ENCODE results near the gene AKNA.

Gene AKNA

GRCh38 chr9:114341991-114342390 is 45.8 kb downstream of the AKNA start:
- no peak overlapping the region for H2AFZ ChIP-seq (ENCODE audit: low read length)
- no peaks in the 10 kb centered on the region for H3K27me3 ChIP-seq (replicated peaks; ENCODE audit: insufficient read depth, low read length)
- no peaks in the 10 kb centered on the region; the same call in 1 of the 2 replicates for H3F3A ChIP-seq (ENCODE audit: insufficient read depth, low read length)
- no peak for TF ChIP-seq CTCF (IDR thresholded peaks at IDR 0.05; ENCODE audit: low read length)
- no peak for TF ChIP-seq EZH2 (optimal IDR thresholded peaks at IDR 0.05; ENCODE audit: low read depth, low read length)
- TF ChIP-seq EZH2phosphoT487 (IDR thresholded peaks at IDR 0.05; ENCODE audit: low read length), result no peak
- no peaks in the 10 kb centered on the region for H4K20me1 ChIP-seq (ENCODE audit: insufficient read depth, low read length)
- no peak overlapping the region for H3K4me2 ChIP-seq (ENCODE audit: low read depth, low read length)
- no peaks in the 10 kb centered on the region for H3K4me1 ChIP-seq (ENCODE audit: low read length)
- no peaks in the 10 kb centered on the region for H3K9me2 ChIP-seq (replicated peaks; ENCODE audit: insufficient read depth, low read length)
- no peak overlapping the region for H3K4me3 ChIP-seq (ENCODE audit: low read length)
- H3K36me3 ChIP-seq (replicated peaks; ENCODE audit: insufficient read depth, low read length), result peaks cover 29% of the 10 kb centered on the region
- H3K79me2 ChIP-seq (ENCODE audit: low read length), result no peaks in the 10 kb centered on the region
- DNase-seq, result no peak
- no peak overlapping the region for H3K9ac ChIP-seq (ENCODE audit: low read length)
- no peaks in the 10 kb centered on the region for H3K9me3 ChIP-seq (replicated peaks; ENCODE audit: insufficient read depth, low read length)
- H3K27ac ChIP-seq (ENCODE audit: low read length), result no peak overlapping the region

GRCh38 chr9:114341152-114341830 is 46.5 kb downstream of the AKNA start:
- no peak for DNase-seq
- Histone ChIP-seq H3K9me3 (replicated peaks; ENCODE audit: insufficient read depth, low read length) (no peaks in the 10 kb centered on the region), H3K9ac (ENCODE audit: low read length) (no peak overlapping the region), H3F3A (ENCODE audit: insufficient read depth, low read length) (no peaks in the 10 kb centered on the region; the same call in 1 of the 2 replicates), H3K36me3 (replicated peaks; ENCODE audit: insufficient read depth, low read length) (peaks cover 33% of the 10 kb centered on the region), H3K79me2 (ENCODE audit: low read length) (no peaks in the 10 kb centered on the region), H3K9me2 (replicated peaks; ENCODE audit: insufficient read depth, low read length) (no peaks in the 10 kb centered on the region), H2AFZ (ENCODE audit: low read length) (no peak overlapping the region), H3K4me1 (ENCODE audit: low read length) (no peaks in the 10 kb centered on the region), H3K4me3 (ENCODE audit: low read length) (no peak overlapping the region), H3K27ac (ENCODE audit: low read length) (no peak overlapping the region), H4K20me1 (ENCODE audit: insufficient read depth, low read length) (no peaks in the 10 kb centered on the region), H3K27me3 (replicated peaks; ENCODE audit: insufficient read depth, low read length) (no peaks in the 10 kb centered on the region), H3K4me2 (ENCODE audit: low read depth, low read length) (no peak overlapping the region)
- no peak for TF ChIP-seq CTCF (IDR thresholded peaks at IDR 0.05; ENCODE audit: low read length)
- no peak for TF ChIP-seq EZH2 (optimal IDR thresholded peaks at IDR 0.05; ENCODE audit: low read depth, low read length)
- no peak for TF ChIP-seq EZH2phosphoT487 (IDR thresholded peaks at IDR 0.05; ENCODE audit: low read length)

GRCh38 chr9:114339130-114339908 is 48.5 kb downstream of the AKNA start:
- Histone ChIP-seq H2AFZ (ENCODE audit: low read length) (no peak overlapping the region), H3K4me2 (ENCODE audit: low read depth, low read length) (no peak overlapping the region), H3K4me1 (ENCODE audit: low read length) (no peaks in the 10 kb centered on the region), H3K27me3 (replicated peaks; ENCODE audit: insufficient read depth, low read length) (no peaks in the 10 kb centered on the region), H3K79me2 (ENCODE audit: low read length) (no peaks in the 10 kb centered on the region), H3K9me3 (replicated peaks; ENCODE audit: insufficient read depth, low read length) (no peaks in the 10 kb centered on the region), H3K9ac (ENCODE audit: low read length) (no peak overlapping the region), H3K4me3 (ENCODE audit: low read length) (no peak overlapping the region), H3K27ac (ENCODE audit: low read length) (no peak overlapping the region), H3K36me3 (replicated peaks; ENCODE audit: insufficient read depth, low read length) (peaks cover 33% of the 10 kb centered on the region), H4K20me1 (ENCODE audit: insufficient read depth, low read length) (no peaks in the 10 kb centered on the region), H3K9me2 (replicated peaks; ENCODE audit: insufficient read depth, low read length) (no peaks in the 10 kb centered on the region), H3F3A (ENCODE audit: insufficient read depth, low read length) (no peaks in the 10 kb centered on the region; the same call in 1 of the 2 replicates)
- DNase-seq, result peak; percentile 18
- TF ChIP-seq EZH2 (optimal IDR thresholded peaks at IDR 0.05; ENCODE audit: low read depth, low read length), result no peak
- TF ChIP-seq CTCF (IDR thresholded peaks at IDR 0.05; ENCODE audit: low read length), result peak; percentile 71
- no peak for TF ChIP-seq EZH2phosphoT487 (IDR thresholded peaks at IDR 0.05; ENCODE audit: low read length)
